A673 (cell line): ENCODE measurements around the gene GATA2. TPM values are rescaled to one million over a fixed set of nuclear protein-coding genes. Genes with fewer than 3 reads are reported as not detected.

Experiments
- BruUV-seq: library from RNA; stranded (reverse); fragments of 400-500 nt; replicated peaks from 2 replicates; lab custom pipeline; 2021; lab: Mats Ljungman, UMichigan
- CTCF ChIA-PET: fragments of 300-600 bp; sonication (Branson Sonifier 250); formaldehyde crosslinking; loops from one replicate; lab custom pipeline; 2022; ENCODE audit warnings: antibody characterized with exemption; lab: Charles Lee
- POLR2A ChIA-PET: fragments of 300-600 bp; sonication (Branson Sonifier 250); formaldehyde crosslinking; loops from one replicate; lab custom pipeline; 2022; ENCODE audit warnings: antibody characterized with exemption; ENCODE audit not compliant: low non-redundant PET; lab: Charles Lee
- DNase-seq: peaks from one replicate; pipeline ENCODE4 v3.0.0-alpha.2; 2015; ENCODE audit warnings: low spot score
- H3K27ac ChIP-seq: fragments of 200-600 bp; sonication (generic); 2 replicates; pipeline ENCODE4 v1.5.1; 2016; ENCODE audit warnings: mixed run types, low read depth, mild to moderate bottlenecking, mixed read lengths, antibody characterized with exemption, low read length; ENCODE audit not compliant: poor library complexity, severe bottlenecking
- H3K27me3 ChIP-seq: fragments of 200-600 bp; sonication (generic); replicated peaks from 2 replicates; pipeline ENCODE4 v1.6.1; 2017; ENCODE audit warnings: mixed run types, low read depth, mild to moderate bottlenecking, mixed read lengths, antibody characterized with exemption, low read length; ENCODE audit not compliant: insufficient read depth, poor library complexity
- H3K36me3 ChIP-seq: fragments of 200-600 bp; sonication (generic); 2 replicates; pipeline ENCODE4 v1.6.1; 2016; ENCODE audit warnings: mixed run types, mild to moderate bottlenecking, mixed read lengths, antibody characterized with exemption, low read length; ENCODE audit not compliant: insufficient read depth, poor library complexity, severe bottlenecking
- H3K4me1 ChIP-seq: fragments of 200-600 bp; sonication (generic); 2 replicates; pipeline ENCODE4 v1.6.1; 2017; ENCODE audit warnings: mixed run types, mild to moderate bottlenecking, mixed read lengths, antibody characterized with exemption, low read length; ENCODE audit not compliant: insufficient read depth, poor library complexity, severe bottlenecking
- H3K4me3 ChIP-seq: fragments of 200-600 bp; sonication (generic); 2 replicates; pipeline ENCODE4 v1.5.1; 2016; ENCODE audit warnings: low read depth, mixed run types, mild to moderate bottlenecking, mixed read lengths, low read length; ENCODE audit not compliant: poor library complexity, severe bottlenecking
- H3K9me3 ChIP-seq: fragments of 200-600 bp; sonication (generic); 2 replicates; pipeline ENCODE4 v1.6.1; 2016; ENCODE audit warnings: mixed run types, low read depth, mild to moderate bottlenecking, mixed read lengths, antibody characterized with exemption, low read length; ENCODE audit not compliant: poor library complexity, severe bottlenecking
- EZH2 ChIP-seq: fragments of 200-600 bp; sonication (generic); IDR thresholded peaks from 2 replicates; pipeline ENCODE4 v1.6.1; 2017; ENCODE audit warnings: borderline replicate concordance, low read depth, mild to moderate bottlenecking, mixed read lengths, antibody characterized with exemption, low read length; ENCODE audit not compliant: poor library complexity, severe bottlenecking
- intact Hi-C: fragments of 100-400 bp; cut with micrococcal nuclease; formaldehyde crosslinking; loops from one replicate; pipeline ENCODE4 v1.10.0; 2022; ENCODE audit not compliant: unreplicated experiment
- total RNA-seq: library from RNA; stranded (reverse); gene quantifications from 2 replicates; pipeline ENCODE4 v1.2.3, GENCODE V29; 2021
- TF ChIP-seq, protein P1 (sequence below): fragments of 300-800, 200-600 bp; sonication (generic); conservative IDR thresholded peaks from 2 replicates; pipeline ENCODE4 v1.5.1; 2017; ENCODE audit warnings: low read depth, mild to moderate bottlenecking, antibody characterized with exemption, low read length, moderate library complexity, mixed read lengths

GATA2 gene
- total RNA-seq, 1 experiment from 2014 or later: 19.4 TPM

DNA sequence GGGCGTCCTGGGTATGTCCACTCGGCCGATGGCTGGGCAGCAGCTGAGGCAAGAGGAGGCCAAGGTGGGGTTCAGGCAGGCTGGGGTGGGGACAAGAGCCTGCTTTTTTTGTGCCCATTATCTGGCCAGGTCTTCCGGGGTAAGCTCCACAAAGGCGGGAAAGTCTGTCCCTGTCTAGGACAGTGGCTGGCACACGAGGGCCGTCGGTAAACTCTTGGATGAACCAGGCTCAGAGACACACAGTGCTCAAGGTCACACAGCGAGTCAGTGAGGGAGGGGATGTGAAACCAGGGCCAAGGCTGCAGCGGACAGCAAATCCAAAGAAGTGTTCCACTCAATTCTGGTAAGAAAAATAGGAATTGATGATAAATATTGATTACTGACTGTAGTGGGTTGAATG is 29.2 kb downstream of the GATA2 start:
- TF ChIP-seq EZH2: no peak
- TF ChIP-seq, protein P1, sequence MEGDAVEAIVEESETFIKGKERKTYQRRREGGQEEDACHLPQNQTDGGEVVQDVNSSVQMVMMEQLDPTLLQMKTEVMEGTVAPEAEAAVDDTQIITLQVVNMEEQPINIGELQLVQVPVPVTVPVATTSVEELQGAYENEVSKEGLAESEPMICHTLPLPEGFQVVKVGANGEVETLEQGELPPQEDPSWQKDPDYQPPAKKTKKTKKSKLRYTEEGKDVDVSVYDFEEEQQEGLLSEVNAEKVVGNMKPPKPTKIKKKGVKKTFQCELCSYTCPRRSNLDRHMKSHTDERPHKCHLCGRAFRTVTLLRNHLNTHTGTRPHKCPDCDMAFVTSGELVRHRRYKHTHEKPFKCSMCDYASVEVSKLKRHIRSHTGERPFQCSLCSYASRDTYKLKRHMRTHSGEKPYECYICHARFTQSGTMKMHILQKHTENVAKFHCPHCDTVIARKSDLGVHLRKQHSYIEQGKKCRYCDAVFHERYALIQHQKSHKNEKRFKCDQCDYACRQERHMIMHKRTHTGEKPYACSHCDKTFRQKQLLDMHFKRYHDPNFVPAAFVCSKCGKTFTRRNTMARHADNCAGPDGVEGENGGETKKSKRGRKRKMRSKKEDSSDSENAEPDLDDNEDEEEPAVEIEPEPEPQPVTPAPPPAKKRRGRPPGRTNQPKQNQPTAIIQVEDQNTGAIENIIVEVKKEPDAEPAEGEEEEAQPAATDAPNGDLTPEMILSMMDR: no peak
- H3K27ac ChIP-seq: no peak overlapping the region

DNA sequence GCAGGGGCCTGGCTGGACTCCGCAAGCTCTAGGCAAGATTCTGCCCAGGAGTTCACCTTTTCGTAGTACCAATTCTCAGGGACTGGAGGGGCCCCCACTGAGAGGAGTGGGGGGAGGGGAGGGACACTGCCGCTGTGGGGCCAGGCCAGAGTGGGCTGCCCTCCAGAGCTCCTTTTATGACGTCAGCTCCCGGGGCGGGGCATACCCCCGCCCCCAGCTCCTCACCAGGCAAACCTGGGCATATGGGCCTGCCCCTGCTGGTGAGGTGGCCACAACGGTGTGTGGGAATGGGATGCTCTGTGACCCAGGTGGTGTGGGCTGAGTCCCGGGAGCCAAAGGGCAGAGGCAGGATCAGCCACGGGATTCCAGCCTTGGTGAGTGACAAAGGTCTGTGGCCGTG is 29.6 kb downstream of the GATA2 start:
- no TSS peak for BruUV-seq
- POLR2A ChIA-PET: no interaction called here

More for the DNA sequence above, 29.2 kb downstream of the GATA2 start:
- BruUV-seq: no TSS peak
- CTCF ChIA-PET: no interaction called here
- no peaks in the 10 kb centered on the region for H3K36me3 ChIP-seq
- DNase-seq: no peak
- H3K4me3 ChIP-seq: no peak overlapping the region
- H3K27me3 ChIP-seq: no peaks in the 10 kb centered on the region
- POLR2A ChIA-PET: no interaction called here
- H3K4me1 ChIP-seq: no peaks in the 10 kb centered on the region
- H3K9me3 ChIP-seq: no peaks in the 10 kb centered on the region
- intact Hi-C loops: no loop called here

DNA sequence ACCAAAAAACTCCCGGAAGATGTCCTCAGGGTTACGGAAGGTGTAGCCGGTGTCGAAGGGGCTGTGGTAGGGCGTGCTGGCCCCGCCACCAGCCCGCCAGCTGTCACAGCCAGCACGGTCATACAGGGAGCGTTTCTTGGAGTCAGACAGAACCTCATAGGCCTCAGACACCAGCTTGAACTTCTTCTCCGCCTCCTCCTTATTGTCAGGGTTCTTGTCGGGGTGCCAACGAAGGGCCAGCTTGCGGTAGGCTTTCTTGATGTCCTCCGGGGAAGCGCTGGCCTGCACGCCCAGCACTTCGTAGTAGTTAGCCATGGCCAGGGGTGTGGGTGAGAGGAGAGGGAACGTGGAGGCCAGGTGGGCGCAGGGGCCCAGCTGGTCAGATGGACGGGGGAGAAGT is 30.1 kb downstream of the GATA2 start:
- DNase-seq: no peak
- POLR2A ChIA-PET: no interaction called here
- CTCF ChIA-PET: no interaction called here
- Histone ChIP-seq H3K27me3 (no peaks in the 10 kb centered on the region), H3K9me3 (no peaks in the 10 kb centered on the region), H3K4me3 (no peak overlapping the region), H3K27ac (no peak overlapping the region), H3K36me3 (no peaks in the 10 kb centered on the region), H3K4me1 (no peaks in the 10 kb centered on the region)
- no peak for TF ChIP-seq EZH2
- TF ChIP-seq, protein P1: no peak
- intact Hi-C loops: no loop called here
- BruUV-seq: no TSS peak

More for the DNA sequence above, 29.6 kb downstream of the GATA2 start:
- CTCF ChIA-PET: no interaction called here
- DNase-seq: no peak
- Histone ChIP-seq H3K27ac (no peak overlapping the region), H3K4me1 (no peaks in the 10 kb centered on the region), H3K9me3 (no peaks in the 10 kb centered on the region), H3K36me3 (no peaks in the 10 kb centered on the region), H3K27me3 (no peaks in the 10 kb centered on the region), H3K4me3 (no peak overlapping the region)
- intact Hi-C loops: no loop called here
- no peak for TF ChIP-seq EZH2
- TF ChIP-seq, protein P1: no peak
